Activated CD8-positive, alpha-beta memory T cell treated with anti-CD3 and anti-CD28 coated beads, Interleukin-2, amount 50 U/mL, for 1 hour (primary cell): ENCODE measurements around the gene RBMS3.

Source experiments
- DNase-seq: peaks from one replicate; pipeline ENCODE4 v3.0.0-alpha.2; 2020; ENCODE audit errors: extremely low read depth

Gene RBMS3

GRCh38 chr3:29677421-29677820 is 396.6 kb downstream of the RBMS3 start:
- DNase-seq: no peak

- DNase-seq: no peak
Observed at GRCh38 chr3:29679944-29680343, 399.1 kb downstream of the RBMS3 start.

DNA sequence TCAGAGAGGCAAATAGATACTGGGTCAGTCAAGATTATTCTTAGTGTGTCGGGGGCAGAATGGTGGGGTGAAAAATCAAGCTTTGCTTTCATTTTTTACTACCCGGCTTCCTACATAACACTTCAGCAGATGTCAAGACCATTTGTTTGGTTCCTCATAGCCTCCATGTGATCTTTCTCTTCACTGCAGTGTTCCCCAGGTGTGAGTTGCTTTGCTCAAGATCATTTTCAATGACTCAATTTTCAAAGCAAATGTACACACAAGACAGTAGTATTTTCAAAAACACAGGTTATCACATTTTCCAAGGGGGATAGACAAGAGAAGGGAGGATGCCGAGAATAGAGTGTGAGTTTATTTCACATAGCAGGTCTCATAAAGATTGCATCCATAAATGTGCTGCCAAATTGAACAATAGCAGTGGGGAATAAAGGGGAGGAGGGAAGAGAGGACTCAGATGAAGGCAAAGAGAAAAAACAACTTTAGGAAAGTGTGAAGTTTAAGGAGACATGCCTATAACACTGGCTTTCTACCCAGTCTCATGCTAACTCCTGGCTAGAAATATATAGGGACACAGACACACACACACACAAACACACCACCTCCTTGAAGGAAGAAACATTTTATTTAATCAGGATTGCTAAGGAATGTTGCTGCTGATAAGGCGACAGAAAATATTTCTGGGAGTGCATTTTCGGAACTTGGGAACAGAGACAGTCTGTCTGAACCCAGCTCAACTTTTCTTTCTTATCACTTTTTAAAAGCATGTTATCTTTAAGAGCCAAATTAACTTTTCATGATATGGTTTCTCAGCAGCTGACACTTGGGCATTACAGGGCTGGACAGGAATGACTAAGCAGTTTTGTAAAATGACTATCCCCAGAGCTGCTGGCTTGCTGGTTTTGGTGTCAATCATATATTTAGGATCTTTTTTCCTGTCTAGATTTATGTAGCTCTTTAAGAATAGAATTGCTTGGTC is 402.4 kb downstream of the RBMS3 start:
- no peak for DNase-seq

DNA sequence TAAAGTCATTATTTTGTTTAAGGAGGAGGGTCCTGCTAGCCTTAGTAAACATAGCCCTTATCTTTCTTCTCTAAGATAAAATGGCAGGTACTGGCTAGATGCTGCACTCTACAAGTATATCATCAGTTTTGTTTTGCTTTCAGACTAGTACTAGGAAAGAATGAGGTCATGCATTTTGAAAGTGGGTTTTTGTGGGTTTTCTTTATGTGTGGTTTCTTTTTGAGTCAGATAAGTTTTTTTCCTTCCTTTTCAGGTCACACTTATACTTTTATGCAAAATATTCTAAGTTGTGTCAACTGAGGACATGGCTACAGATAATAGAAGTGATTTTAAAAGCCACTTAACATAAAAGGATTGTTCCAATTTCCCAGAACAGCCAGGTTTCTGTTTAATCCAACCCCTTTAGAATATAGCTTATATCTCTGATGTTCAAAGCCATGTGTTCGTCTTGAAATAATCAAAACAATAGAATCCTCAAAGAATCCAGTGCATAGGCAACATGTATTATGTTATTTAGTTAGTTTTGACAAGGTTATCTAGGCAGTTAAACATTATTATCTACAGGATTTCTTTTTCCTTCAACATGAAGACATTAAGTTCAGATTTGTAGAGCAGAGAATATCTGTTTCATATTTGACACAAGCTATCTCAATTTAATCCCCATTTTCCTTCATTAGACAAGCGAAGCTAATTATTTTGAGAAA is 406.2 kb downstream of the RBMS3 start:
- no peak for DNase-seq

DNA sequence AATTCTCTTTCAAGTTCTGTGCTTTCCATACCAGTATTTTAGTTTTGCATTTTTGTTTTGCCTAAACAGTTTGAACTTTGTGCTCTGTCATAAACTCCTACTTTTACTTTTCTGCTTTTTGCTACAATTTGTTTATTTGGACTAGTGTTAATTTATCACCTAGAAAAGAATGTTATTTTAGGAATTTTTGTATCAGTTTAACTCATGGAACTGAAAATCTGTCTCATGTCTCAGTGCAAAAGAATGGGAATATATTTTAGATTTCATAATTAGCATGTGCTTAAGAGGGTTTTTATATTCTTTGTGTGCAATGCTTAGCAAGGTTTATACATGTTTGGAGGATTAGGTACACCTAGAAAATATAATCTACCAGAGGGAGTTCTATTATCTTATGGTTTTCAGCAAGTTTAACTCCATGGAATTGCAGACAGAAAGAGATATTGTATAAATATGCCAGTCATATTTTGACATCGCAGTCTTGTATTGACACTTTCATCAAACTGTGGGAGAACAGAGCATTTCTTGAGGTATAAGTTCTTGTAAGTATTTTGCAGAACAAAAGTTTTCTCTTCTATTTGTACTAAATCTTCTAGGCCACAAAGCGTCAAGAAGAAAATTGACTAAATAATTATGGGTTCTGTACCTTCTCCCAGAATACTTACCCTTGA is 409.9 kb downstream of the RBMS3 start:
- DNase-seq: no peak

- DNase-seq: no peak
Observed at GRCh38 chr3:29693863-29694262, 413.0 kb downstream of the RBMS3 start.

GRCh38 chr3:29694331-29694730 is 413.5 kb downstream of the RBMS3 start:
- DNase-seq: no peak

- DNase-seq: no peak
Observed at GRCh38 chr3:29694783-29695182, 413.9 kb downstream of the RBMS3 start.

GRCh38 chr3:29695201-29695600 is 414.3 kb downstream of the RBMS3 start:
- no peak for DNase-seq

GRCh38 chr3:29695643-29696198 is 414.9 kb downstream of the RBMS3 start:
- no peak for DNase-seq

DNA sequence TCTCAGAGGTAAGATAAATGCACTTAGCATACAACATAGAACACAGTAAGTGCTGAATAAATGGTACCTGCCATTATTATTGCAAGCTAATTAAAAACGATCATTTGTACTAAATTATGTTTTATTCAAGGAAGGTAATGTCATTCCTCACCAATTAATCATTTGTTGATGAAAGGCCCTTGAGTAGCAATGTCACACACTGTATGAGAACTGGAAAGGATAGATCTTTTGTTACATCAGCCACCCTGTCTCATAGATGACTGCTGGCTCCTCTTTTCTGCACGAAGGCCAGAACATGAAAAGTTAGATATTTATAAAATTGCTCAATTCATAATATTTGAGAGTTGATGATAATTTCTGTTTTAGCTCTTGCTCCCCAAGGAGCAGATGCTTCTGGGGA is 415.4 kb downstream of the RBMS3 start:
- DNase-seq: no peak

DNA sequence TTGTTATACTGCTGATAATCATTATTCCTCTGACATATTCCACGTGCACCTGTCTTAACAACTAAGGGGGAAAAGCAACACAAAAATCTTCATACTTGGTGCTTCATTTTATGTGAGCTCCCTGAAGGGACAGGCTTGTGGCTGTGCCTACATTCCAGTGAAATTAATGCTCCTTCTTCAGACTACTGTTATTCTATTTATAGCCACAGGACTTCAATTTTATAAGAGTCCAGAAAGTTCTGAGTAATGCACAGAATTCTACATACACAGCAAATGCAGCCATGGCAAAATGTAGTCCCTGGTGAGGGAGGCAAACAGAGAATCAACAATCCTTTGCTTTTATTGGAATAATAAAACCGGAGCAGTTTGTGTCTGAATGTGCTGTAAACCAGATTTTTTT is 417.1 kb downstream of the RBMS3 start:
- DNase-seq: no peak

DNA sequence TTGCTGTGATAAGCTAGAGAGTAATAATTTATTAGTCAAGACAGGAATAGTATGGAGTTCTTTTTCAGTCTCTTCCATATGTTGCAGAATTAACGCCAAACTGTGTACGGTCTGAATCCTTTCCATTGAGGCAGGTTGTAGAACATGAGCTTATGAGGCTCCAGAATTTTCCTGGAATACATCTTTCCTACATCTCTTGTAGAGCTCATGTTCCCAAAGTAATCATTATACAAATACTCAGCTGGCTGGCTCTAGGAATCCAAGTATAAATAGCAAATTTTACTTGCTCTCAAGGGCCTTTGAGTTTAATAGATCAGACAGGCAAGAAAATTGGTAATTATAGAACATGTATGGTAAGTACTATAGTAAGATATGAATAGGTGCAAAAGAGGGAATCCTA is 419.4 kb downstream of the RBMS3 start:
- DNase-seq: no peak

DNA sequence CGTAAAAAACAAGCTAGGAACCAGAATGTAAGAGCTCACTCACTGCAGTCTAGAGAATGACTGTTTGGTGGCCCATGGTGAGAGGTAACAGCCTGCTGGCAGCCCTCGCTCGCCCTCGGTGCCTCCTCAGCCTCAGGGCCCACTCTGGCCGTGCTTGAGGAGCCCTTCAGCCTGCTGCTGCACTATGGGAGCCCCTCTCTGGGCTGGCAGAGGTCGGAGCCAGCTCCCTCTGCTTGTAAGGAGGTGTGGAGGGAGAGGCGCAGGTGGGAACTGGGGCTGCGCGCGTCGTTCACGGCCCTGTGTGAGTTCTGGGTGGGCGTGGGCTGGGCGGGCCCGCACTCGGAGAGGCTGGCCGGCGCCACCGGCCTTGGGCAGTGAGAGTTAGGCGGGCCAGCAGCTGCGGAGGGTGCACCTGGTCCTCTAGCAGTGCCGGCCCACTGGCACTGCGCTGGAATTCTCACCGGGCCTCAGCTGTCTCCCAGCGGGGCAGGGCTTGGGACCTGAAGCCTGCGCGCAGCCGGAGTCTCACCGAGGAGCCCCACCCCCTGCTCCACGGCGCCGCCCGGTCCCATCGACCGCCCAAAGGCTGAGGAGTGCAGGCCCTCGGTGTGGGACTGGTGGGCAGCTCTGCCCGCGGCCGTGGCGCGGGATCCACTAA is 420.6 kb downstream of the RBMS3 start:
- no peak for DNase-seq

DNA sequence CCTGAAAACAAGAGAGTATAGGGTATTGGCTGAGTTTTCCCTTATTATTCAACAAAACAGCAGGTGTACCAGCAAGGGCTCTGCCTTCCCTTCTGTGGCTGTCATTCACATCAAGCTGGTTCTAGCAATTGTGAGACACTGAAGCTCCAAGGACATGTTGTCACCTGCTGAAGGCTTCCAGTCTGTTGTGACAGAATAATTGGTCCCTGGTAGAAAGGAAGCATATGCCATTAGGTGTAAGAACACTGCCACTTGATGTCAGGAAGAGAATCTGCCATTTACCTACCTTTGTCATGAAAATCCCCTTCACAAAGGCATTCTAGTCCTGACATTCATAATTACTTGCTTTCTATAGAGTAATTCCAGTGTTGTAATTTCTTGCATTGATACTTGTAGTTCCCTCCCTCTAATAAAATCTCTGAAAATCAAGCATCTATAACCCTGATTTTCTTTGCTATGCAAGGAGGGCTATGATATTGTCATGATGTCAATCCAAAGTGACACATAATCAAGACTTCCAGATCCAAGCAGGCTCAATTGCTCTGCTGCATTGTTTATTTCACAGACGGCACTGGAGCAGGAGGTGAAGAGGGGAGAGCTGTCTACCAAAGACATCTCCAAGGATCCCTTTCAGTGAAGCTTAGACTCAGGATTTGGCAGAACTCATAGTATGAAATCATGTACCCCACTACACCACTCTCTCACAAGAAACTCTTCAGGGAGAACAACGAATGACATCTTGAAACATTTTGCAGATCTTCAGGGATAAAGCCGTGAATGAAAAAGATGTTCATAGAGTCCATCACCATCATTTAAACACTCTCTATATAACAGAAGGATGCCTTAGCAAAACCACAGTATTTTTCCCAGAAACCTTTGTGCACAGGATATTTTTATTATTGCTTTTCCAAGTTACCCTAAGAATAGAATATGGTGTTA is 425.3 kb downstream of the RBMS3 start:
- DNase-seq: no peak

DNA sequence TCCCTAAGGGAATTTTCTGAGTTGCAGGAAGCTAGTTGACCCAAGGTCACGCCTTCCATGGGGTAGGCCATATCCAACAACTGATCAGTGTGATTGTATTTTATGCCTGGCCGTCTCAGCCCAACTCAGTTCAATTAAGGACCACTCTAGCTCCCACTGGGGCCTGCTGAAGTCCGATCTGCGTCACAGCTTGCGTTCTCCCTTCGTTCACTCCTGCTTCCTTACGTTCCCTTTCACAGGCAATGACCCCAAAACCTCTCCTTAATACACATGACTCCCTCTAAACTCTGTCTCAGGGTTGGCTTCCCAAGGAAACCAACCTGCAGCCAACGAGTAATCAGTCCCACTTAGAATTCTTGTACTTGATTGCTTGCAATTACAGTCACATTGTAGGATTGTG is 428.0 kb downstream of the RBMS3 start:
- no peak for DNase-seq

GRCh38 chr3:29711255-29711771 is 430.4 kb downstream of the RBMS3 start:
- no peak for DNase-seq

GRCh38 chr3:29716213-29716612 is 435.3 kb downstream of the RBMS3 start:
- no peak for DNase-seq

DNA sequence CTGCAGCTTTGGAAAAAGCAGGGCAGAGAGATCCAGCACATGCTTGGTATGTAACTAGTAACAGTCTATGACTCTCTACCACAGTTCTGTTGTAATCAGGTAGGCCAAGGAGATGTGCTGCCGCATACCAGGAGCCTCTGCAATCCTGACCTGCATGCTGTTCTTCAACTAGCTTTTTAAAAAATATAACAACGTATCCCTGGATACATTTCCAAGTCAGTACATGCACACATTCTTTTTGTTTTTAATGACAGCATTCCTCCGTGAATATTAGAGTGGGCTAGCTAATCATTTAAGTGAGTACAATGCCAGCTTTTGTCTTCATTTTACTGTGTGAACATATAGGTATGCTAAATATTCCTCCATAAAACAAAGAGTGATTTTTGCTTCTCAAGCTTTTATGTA is 437.8 kb downstream of the RBMS3 start:
- DNase-seq: no peak

DNA sequence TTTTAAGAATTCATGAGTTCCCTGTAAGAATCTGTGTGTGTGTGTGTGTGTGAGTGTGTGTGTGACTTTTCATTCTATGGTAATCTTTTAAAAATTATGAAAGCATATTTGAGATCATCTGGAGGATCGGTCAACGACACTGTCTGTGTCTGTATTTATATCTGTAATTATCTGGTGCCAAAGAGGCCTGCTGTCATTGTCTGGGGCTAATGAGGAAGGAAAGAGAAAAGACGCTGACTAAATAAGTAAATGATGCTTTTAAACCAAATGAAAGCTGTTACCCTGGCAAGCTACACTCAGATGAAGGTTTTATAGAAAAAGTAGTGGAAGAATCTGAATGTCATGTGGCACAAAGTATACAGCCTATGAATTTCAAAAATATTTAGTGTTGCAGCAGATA is 439.8 kb downstream of the RBMS3 start:
- no peak for DNase-seq
